Measurements from ENCODE around the gene GREB1L.

GRCh38 chr18:21218862-21219261 lies 23.2 kb upstream of the GREB1L start:
- no peak for TF ChIP-seq ZNF577 (CRISPR knock-in tag; IDR thresholded peaks at IDR 0.05; ENCODE audit: borderline replicate concordance, low read depth)
- no peak for TF ChIP-seq ZNF280B (CRISPR knock-in tag; IDR thresholded peaks at IDR 0.05; ENCODE audit: borderline replicate concordance)
- no peak for TF ChIP-seq ETV6 (CRISPR knock-in tag; conservative IDR thresholded peaks at IDR 0.05)
- TF ChIP-seq KAT7 (CRISPR knock-in tag; IDR thresholded peaks at IDR 0.05; ENCODE audit: borderline replicate concordance) = no peak
- TF ChIP-seq ZMYM2 (CRISPR knock-in tag; IDR thresholded peaks at IDR 0.05) = no peak
- no peak for TF ChIP-seq ZNF75D (CRISPR knock-in tag; IDR thresholded peaks at IDR 0.05; ENCODE audit: borderline replicate concordance)
- TF ChIP-seq ATF3 (CRISPR knock-in tag; IDR thresholded peaks at IDR 0.05) = no peak
- no peak for TF ChIP-seq ZNF660 (CRISPR knock-in tag; IDR thresholded peaks at IDR 0.05; ENCODE audit: borderline replicate concordance, low read depth)
- TF ChIP-seq POLR2A (IDR thresholded peaks at IDR 0.05; ENCODE audit: insufficient read depth in 1 of 2, low read depth in 2 of 2, low read length in 2 of 2) = no peak
- no peak for TF ChIP-seq EP300 (IDR thresholded peaks at IDR 0.05; ENCODE audit: low read depth in 2 of 2, low read length in 2 of 2)
- TF ChIP-seq EP300 (CRISPR knock-in tag; IDR thresholded peaks at IDR 0.05; ENCODE audit: borderline replicate concordance) = no peak
- no peak for TF ChIP-seq TRAFD1 (CRISPR knock-in tag; IDR thresholded peaks at IDR 0.05; ENCODE audit: borderline replicate concordance)
- no peak for TF ChIP-seq MYNN (CRISPR knock-in tag; IDR thresholded peaks at IDR 0.05; ENCODE audit: low read depth)
- no peak for TF ChIP-seq ATF7 (IDR thresholded peaks at IDR 0.05)
- no peak for TF ChIP-seq ATF7 (CRISPR knock-in tag; IDR thresholded peaks at IDR 0.05)

All from HepG2 (cell line).